Activated CD4-positive, CD25-positive, alpha-beta regulatory T cell treated with anti-CD3 and anti-CD28 coated beads, Interleukin-2, amount 50 U/mL, for 24 hours (primary cell): ENCODE measurements around the gene USP54.

ENCODE experiments used
- ATAC-seq, 2 donors: fragments of 150-1000 bp; cut with Tn5 transposase; one replicate each; pipeline ENCODE4 v1.10.0; 2021; ENCODE audit warnings: mild to moderate bottlenecking in 1 of 2, moderate library complexity in 1 of 2

USP54 gene

DNA sequence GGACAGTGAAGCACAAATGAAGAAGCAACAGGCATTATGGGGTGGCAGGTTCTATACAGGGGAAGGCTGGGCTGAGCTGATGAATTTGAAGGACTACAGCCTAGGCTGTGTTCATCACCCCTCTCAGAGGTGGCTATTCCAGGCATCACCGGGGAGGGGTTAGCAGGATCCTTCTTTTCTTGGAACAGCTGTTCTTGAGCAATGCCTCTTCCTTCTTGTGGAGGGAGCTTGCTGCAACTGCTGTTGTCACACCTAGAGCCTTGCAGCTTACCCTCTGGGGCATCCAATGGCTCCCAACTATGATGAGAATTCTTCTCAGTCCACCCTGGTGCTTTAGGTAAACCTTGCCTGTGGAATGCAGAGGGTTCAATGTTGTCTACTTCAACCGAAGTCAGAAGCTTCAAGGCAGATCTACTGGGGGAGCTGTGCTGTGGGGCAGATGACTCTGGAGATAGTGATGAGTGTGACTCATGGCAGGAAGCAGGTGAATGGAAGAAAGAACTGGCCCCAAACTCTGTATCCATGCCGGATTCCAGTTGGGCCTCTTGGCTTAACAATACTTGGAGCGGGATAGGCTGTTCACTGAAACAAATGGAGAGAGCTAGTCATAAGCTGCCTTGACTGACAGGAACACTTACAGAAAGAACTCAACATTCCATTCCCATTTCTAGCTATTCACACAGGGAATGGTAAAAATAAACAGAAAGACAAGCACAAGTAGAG, 73.8 kb downstream of the USP54 start:
- no peak for ATAC-seq

DNA sequence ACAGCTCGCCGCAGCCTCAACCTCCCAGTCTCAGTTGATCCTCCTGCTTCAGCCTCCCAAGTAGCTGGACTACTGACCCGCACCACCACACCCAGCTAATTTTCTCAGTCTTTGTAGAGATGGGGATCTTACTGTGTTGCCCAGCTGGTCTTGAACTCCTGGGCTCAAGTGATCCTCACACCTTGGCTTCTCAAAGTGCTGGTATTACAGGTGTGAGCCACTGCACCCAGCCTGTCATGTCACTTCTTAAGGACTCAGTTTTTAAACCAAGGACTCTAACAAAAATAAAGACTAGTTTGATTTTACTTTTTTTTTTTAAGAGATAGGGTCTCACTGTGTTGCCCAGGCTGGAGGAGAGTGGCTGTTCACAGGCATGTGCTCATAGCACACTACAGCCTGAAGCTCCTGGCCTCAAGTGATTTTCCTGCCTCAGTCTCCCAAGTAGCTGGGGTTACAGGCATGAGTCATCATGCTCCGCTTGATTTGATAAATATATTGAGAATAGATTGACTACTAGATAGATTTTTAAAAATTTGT, 78.9 kb downstream of the USP54 start:
- no peak for ATAC-seq

DNA sequence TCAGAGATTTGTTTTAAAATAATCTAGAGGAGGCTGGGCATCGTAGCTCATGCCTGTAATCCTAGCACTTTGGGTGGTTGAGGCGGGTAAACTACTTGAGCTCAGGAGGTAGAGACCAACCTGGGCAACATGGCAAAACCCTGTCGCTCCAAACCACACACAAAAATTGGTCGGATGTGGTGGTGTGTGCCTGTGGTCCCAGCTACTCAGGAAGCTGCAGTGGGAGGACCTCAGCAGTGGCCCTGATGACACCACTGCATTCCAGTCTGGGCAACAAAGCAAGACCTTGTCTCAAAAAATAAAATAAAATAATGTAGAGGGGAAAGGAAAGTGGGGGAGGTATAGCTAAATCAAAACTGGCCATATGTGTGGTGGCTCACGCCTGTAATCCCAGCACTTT, 81.4 kb downstream of the USP54 start:
- ATAC-seq: no peak

DNA sequence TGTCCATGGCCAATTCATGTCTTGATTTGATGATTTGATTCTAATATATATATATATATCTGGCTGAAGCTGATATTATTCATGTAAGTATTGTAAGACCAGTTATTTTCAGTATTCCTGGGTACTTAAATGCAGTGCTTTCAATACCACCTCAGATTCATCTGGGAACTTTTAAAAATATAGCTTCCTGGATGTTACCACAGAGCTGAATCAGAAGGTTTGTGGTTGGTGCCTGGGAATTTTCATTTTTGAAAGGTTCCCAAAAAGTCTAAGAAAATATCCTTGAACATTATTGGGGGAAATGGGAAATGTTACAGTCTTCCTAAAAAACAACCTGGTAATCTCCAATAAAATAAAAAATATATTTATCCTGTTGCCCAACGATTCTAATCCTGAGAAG, 84.7 kb downstream of the USP54 start:
- no peak for ATAC-seq

DNA sequence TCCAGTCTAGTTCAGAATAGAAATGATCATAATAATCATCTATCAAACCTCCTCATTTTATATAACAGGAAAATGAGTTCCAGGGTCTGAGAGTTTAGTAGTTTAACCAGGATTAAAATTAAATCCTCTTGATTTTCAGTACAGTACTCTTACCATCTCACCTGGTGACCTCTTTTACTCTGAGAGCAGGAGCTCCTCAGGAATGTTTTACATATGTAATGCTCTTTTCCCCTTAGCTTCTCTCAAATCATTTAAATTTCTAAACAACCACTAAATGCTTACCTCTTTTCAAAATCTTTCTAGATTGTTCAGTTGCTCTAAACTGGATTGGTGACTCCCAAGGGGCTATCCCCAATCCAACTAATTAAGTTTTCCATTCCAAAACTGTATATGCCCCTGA, 85.1 kb downstream of the USP54 start:
- no peak for ATAC-seq

DNA sequence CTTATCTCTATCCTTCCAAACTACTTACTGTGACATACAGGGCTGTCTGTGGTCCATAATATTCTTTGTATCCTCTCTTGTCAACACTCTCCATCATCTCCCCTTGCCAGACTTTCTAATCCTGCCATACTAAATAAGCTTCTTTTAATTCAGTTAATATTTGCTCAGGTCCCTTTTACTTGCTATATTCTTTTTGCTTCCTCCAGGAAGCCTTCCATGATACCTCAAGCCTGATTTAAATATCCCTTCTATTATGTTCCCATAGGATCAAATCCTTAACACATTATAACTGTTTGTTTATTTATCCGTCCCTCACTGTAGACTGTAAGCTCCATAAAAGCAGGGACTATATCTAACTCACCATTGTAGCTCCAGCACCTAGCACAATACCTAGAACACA, 88.1 kb downstream of the USP54 start:
- ATAC-seq: no peak

DNA sequence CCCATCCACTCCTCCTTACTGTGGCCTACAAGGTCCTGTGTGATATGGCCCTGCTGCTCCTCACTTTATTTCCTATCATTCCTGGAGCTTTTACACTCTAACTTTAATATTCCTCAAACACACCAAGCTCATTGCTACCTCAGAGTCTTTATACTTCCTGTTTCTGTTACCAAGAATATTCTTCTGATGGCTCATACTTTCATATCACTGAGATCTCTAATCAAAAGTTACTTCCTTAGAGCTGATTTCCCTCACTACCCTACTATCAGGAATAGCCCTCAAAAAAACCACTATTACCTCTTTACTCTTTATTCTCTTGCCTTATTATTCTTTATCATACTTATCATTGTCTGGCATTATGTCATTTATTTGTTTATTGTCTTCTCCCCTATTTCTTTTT, 89.5 kb downstream of the USP54 start:
- peak; percentile 63 to 85 for ATAC-seq

DNA sequence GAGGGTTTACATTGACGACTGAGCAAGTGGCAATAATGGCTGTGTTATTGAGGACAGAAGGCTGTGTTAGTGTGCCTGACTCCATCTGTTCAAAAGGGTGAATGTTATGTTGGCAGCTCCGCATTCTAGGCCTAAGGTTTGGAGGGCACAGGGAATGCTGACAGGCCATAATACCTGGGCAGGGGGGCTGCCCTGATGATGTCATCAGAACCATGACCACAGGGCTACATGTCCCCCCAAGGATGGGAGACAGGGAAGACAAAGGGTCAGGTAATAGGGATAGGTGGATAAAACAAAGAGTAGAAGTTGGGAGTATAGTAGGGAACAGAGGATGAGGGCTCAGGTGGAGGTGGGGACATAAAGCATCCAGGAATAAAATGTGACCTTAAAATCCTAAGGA, 93.5 kb downstream of the USP54 start:
- no peak for ATAC-seq

DNA sequence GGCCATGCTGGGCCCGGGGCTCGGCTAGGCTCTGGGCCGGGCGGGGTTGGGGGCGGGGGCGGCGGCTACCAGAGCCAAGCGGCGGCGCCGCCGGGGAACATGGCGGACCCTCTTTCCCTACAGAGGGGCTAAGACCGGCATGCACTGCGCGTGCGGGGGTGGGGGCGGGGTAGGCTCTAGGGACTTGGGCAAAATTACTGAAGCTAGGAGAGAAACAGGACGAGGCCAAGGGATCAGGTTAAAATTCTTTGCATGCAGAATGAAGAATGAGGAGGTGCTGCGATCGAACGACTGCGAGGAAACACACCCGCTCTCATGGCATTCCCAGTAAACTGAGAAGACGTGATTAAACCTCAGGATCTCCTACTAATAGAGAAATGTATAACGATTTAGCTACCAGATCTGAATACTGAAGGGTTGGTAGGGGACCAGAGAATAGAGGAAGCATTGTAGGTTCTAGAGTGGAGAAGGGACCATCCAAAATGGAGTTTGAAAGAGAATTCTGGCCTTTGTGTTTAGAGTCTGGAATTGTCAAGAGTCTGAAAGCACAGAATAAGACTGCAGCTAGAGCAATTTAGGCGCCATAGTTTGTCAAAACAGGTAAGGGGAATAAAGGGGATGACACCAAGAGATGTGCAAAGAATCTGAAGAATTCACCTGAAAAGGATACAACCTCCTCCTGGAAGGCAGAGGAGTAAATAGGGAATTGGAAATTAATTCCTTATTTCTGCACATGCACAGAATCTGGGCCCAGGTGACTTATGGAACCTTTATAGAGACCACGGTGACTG, 95.1 kb downstream of the USP54 start, which contains the start of gene PPP3CB:
TSS of gene PPP3CB (minus strand) at position 141 of the 791 bp plus-strand sequence. CDS start at position 6, 135 bp downstream.
- peak; percentile 77 to 81 for ATAC-seq

DNA sequence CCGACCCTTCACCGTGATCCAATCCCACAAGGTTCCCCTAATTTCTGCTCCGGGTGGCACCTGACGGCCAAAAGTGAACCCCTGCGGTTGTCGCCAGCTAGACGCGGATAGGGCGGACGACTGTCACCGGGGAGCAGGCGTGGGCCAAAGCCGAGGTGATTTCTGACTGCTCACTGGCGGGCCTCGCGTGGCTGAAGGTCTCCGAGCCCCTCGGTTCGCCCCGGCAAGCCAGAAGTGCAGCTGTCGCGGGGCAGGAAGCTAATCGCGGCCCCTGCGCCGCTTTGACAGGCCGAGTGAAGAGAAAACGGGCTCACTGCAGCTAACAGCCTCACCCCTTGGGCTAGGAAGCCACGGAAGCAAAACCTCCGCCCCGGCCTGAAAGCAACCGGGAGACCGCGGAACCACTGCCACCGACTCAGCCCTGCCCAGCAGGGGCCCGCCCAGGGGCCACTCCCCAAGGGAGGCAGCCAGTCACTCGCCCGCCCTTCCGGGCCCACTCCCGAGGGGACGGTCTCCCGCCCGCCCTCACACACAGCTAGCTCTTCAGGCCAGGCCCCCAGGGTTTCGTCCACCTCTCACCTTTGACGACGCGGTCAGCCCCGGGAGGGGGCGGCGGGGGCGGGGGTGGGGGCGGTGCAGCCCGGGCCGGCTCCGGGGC, 95.8 kb downstream of the USP54 start:
- ATAC-seq: peak; percentile 91 to 93

DNA sequence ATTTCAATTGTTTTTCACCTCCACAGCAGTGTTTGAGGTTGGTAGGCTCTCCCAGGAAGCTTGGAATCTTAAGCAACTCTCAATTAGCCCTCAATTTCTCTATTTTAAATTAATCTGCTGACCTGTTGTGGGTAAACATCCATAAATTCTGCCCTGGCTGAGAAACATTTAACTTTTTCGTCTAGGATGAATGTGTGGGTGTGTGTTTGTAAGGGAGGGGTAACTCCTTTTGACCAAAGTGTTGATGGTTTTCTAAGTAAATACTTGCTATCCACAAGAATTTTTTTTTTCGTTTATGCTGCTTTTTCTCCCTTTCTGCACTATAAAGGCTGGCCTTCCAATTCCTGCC, 96.3 kb downstream of the USP54 start:
- no peak for ATAC-seq

DNA sequence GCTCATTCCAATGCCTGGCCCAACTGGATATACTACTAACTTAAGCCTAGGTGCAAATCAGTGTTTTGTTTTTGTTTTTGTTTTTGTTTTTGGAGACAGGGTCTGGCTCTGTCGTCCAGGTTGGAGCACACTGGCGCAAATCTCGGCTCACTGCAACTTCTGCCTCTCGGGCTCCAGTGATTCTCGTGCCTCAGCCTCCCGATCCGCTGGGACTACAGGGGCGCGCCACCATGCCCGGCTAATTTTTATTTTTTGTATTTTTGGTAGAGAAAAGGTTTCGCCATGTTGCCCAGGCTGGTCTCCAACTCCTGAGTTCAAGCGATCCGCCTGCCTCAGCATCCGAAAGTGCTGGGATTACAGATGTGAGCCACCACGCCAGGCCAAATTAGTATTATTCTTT, 96.9 kb downstream of the USP54 start:
- no peak for ATAC-seq

DNA sequence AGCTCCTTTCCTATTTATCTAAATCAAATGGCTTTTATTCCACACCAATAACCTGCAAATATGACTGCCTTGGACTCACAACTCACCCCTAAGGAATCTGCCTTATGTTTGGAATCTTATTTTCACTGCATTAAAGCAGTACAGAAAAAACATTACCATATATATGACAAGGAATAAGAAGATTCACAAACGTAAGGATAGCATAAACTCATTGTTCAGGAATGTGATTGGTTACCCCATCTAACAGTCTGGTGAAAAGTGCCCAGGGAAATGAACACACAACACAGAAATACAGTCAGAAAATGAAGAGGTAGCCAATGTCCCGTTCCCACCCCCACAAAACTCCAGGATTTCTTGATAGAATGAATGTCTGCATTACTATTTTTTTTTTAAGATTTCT, 97.4 kb downstream of the USP54 start:
- ATAC-seq: no peak

DNA sequence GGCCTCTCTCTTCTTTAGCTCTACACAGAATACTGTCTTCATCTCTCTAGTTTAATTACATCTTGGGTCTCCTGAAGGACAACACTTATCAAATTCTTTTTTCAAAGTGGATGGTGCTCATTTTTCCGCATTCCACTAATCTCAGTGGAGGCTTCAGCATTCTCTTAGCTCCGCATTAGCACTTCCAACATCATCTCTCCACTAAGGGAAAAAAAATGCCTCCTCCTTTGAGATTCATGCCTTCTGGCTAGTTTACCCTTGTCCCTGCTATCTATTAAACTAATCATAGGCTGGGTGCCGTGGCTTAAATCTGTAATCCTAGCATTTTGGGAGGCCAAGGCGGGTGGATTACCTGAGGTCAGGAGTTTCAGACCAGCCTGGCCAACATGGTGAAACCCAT, 104.5 kb downstream of the USP54 start:
- ATAC-seq: no peak

DNA sequence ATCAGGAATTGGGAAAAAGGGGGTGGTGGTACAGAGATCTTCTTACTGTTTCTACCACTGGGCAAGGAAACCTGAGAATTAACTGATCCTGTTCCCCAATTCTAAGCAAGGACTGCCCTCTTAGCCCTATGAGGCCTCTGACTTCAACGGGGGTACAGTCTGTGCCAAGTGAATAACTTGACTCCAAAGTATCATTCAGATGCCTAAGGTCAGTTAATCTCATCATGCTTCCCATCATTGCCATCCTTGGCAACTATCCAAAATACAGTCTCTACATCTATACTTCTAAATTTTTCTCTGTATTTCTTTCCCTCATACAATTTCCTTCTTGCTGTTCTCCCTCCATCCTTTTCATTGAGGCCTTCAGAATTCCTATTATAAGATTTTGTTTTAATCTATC, 105.8 kb downstream of the USP54 start:
- ATAC-seq: no peak

DNA sequence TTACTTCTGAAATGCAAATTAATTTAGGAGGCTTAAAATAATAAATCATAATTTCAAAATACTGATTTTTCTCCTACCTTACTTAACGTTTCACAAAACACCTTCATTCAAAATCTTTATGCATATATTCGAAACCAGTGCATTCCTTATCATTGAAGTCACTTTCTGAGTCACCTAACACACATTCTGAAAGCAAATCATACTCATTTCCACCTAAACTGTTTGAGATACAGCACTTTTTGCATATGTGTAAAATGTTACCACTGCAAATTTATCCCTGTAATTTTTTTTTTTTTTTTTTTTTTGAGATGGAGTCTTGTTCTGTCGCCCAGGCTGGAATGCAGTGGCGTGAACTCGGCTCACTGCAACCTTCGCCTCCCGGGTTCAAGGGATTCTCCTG, 111.0 kb downstream of the USP54 start:
- ATAC-seq: peak; percentile 75 to 82

DNA sequence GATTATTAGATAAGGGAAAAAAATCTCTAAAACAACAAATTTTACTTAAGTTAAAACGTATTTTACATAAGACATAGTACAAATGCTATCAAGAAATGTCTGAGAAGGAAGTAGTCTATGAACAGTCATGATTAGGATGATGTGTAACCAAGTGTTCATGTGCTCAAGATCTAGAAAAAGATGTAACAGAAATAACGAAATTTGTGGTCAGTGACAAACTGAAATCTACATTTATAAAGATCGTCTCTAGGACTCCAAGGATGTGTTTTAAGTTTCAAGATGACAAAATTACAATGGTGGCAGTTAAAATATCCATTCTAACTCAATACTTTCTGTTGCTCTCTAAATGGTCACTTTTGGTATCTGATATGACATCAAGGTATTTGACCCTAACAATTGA, 112.5 kb downstream of the USP54 start:
- ATAC-seq: peak; percentile 86 to 88

DNA sequence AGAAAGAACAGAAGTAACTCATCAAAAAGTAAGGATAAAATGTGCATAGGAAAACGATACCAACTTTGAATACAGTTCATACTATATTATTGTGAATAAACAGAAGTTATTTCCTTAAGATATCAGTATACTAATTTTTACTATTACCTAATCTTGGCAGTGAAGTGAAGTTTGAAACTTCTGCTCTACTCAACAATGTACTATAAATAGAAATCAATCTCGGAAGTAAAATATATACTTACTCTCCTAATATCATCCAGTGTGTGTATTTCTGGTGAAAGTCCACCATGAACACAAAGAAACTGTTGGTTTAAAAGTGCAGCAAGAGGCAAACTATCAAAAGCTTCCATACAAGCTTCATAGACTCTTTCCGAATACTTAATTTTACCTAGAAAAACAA, 119.9 kb downstream of the USP54 start:
- ATAC-seq: no peak

DNA sequence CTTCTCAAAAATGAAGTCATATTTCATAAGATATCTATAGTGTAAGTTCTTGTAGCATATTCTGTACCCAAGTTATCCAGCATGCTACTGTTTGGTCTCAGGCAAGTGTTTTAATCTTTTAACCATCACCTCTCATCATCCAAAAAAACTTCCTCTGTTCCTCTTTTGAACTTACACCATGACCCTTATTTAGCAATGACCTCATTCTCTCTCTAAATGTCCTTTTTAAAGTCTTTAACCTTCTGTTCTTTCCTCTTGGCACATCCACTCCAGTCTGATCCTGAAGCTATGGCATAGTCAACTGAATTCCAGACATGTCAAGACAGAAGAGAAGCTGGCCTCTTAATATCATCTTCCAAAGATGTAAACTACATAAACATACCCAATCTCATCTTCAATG, 121.6 kb downstream of the USP54 start:
- ATAC-seq: no peak

DNA sequence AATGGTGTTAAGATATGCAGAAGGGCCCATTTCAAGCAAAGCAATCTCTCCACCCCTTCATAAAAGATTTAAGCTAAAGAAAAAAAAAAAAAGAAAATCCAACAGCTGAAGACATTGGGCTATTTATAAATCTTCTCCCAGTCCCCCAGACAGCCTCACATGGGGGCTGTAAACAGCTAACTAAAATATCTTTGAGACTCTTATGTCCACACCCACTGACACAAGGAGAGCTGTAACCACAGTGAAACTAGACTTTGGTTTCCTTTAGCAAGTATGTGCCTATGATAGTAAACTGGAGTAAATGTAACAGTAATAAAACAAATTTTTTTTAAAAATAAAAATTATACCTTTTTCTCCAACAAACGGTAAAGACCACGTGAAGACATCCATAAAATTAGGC, 123.9 kb downstream of the USP54 start:
- no peak for ATAC-seq

DNA sequence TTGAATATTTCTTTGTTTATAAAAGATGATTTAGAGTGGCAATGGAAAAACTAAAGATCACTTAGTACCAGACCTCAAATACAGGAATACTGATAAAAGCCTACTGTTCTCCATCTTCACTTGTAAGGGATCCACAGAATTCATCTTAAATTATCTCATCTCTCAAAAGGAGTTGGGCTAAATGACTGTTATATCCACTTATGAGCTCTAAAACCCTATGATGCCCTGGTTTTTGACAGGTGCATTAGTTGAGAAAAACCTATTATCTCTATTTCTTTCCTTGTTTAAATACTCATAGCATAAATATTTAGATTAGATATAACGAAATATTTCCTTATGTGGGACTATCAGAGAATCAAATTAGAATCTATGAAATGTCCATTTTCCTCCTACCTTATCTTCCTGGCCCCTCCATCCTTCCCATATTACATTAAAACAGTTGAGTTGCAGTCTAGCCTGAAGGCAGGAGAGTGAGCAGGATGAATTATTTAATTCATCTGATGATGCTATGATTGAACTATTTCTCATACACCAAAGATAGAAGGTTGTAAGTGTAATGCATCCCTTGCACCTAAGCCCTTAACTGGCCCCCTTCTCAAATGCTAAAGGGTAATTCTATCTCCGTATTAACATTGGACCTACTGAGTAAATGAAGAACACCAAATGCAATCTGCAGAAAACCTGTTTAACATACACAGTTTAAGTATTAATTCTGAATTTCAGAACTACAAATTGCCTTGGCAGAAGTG, 125.0 kb downstream of the USP54 start:
- ATAC-seq: no peak

DNA sequence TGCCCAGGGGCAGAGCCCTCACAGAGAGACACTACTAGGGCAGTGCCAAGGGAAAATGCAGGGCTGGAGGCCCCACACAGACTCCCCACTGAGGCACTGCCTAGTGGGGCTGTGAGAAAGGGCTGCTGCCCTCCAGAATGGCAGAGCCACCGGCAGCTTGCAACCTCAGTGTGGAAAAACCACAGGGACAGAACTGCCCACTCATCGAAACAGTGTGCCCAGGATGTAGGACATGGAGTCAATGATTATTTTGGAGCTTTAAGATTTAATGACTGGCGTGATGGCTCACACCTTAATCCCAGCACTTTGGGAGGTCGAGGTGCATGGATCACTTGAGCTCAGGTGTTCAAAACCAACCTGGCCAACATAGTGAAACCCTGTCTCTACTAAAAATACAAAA, 130.2 kb downstream of the USP54 start:
- no peak for ATAC-seq
